ENCODE data around the gene RNF130. TPM values are rescaled to one million over a fixed set of nuclear protein-coding genes. Genes with fewer than 3 reads are reported as not detected.

RNF130 gene
- total and polyA plus RNA-seq, 4 donors, result 24.9 to 93.1 (median 51.4) TPM

GRCh38 chr5:179973391-179973790 lies 98.2 kb downstream of the RNF130 start:
- H3K9ac ChIP-seq (ENCODE audit: low read depth in 1 of 2, low read length in 2 of 2), result no peak overlapping the region
- no peaks in the 10 kb centered on the region for H3K27me3 ChIP-seq (ENCODE audit: control insufficient read depth in 4 of 4, insufficient read depth in 4 of 4, low read length in 3 of 4)
- H3K9me3 ChIP-seq (ENCODE audit: control insufficient read depth in 4 of 4, low read length in 3 of 4), result no peaks in the 10 kb centered on the region
- DNase-seq (ENCODE audit: low spot score), result no peak
- WGBS, result 95% methylated on average over 11 of the region's 11 CpGs
- peaks cover 0 to 18% (median 13%) of the 10 kb centered on the region in 4 donors for H3K36me3 ChIP-seq (ENCODE audit: control insufficient read depth in 4 of 4, insufficient read depth in 3 of 4, low read depth in 1 of 4, low read length in 3 of 4)
- H3K27ac ChIP-seq (ENCODE audit: low read depth in 1 of 2, low read length in 2 of 2), result no peak overlapping the region
- TF ChIP-seq, protein P1, sequence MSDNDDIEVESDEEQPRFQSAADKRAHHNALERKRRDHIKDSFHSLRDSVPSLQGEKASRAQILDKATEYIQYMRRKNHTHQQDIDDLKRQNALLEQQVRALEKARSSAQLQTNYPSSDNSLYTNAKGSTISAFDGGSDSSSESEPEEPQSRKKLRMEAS (IDR thresholded peaks at IDR 0.05), result no peak
- TF ChIP-seq GABPA (IDR thresholded peaks at IDR 0.05 in 1 of 2, conservative IDR thresholded peaks at IDR 0.05 in 1 of 2), result no peak
- no peak for TF ChIP-seq RXRA (IDR thresholded peaks at IDR 0.05)
- no peak for TF ChIP-seq SP1 (IDR thresholded peaks at IDR 0.05)
- no peak for TF ChIP-seq FOXA1 (IDR thresholded peaks at IDR 0.05)
- TF ChIP-seq HNF4G (IDR thresholded peaks at IDR 0.05), result no peak
- no peak for TF ChIP-seq YY1 (IDR thresholded peaks at IDR 0.05)
- no peak for TF ChIP-seq FOXA2 (IDR thresholded peaks at IDR 0.05)
- no peak for TF ChIP-seq REST (IDR thresholded peaks at IDR 0.05)
- no peak for TF ChIP-seq EGR1 (IDR thresholded peaks at IDR 0.05; ENCODE audit: low read depth in 2 of 2)
- TF ChIP-seq, protein P2, sequence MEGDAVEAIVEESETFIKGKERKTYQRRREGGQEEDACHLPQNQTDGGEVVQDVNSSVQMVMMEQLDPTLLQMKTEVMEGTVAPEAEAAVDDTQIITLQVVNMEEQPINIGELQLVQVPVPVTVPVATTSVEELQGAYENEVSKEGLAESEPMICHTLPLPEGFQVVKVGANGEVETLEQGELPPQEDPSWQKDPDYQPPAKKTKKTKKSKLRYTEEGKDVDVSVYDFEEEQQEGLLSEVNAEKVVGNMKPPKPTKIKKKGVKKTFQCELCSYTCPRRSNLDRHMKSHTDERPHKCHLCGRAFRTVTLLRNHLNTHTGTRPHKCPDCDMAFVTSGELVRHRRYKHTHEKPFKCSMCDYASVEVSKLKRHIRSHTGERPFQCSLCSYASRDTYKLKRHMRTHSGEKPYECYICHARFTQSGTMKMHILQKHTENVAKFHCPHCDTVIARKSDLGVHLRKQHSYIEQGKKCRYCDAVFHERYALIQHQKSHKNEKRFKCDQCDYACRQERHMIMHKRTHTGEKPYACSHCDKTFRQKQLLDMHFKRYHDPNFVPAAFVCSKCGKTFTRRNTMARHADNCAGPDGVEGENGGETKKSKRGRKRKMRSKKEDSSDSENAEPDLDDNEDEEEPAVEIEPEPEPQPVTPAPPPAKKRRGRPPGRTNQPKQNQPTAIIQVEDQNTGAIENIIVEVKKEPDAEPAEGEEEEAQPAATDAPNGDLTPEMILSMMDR (IDR thresholded peaks at IDR 0.05; ENCODE audit: low read depth, low read length, missing input control), result no peak
- TF ChIP-seq, protein P3, sequence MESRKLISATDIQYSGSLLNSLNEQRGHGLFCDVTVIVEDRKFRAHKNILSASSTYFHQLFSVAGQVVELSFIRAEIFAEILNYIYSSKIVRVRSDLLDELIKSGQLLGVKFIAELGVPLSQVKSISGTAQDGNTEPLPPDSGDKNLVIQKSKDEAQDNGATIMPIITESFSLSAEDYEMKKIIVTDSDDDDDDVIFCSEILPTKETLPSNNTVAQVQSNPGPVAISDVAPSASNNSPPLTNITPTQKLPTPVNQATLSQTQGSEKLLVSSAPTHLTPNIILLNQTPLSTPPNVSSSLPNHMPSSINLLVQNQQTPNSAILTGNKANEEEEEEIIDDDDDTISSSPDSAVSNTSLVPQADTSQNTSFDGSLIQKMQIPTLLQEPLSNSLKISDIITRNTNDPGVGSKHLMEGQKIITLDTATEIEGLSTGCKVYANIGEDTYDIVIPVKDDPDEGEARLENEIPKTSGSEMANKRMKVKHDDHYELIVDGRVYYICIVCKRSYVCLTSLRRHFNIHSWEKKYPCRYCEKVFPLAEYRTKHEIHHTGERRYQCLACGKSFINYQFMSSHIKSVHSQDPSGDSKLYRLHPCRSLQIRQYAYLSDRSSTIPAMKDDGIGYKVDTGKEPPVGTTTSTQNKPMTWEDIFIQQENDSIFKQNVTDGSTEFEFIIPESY (IDR thresholded peaks at IDR 0.05), result no peak
- no peak for TF ChIP-seq ATF3 (IDR thresholded peaks at IDR 0.05)
- TF ChIP-seq JUND (IDR thresholded peaks at IDR 0.05), result no peak
- no peak for TF ChIP-seq HNF4A (conservative IDR thresholded peaks at IDR 0.05)
- no peak for TF ChIP-seq RAD21 (IDR thresholded peaks at IDR 0.05)
- TF ChIP-seq TAF1 (conservative IDR thresholded peaks at IDR 0.05), result no peak
- TF ChIP-seq NR2F2 (IDR thresholded peaks at IDR 0.05), result no peak
- H3K4me1 ChIP-seq (ENCODE audit: control insufficient read depth in 4 of 4, insufficient read depth in 4 of 4, low read length in 3 of 4), result peaks cover 3 to 18% (median 10%) of the 10 kb centered on the region in 4 donors
- no peak overlapping the region for H3K4me3 ChIP-seq (ENCODE audit: low read depth in 1 of 3, low read length in 3 of 3)
